Bronchial epithelial cell (primary cell): ENCODE results near the gene NAV3. TPM values are rescaled to one million over a fixed set of nuclear protein-coding genes. Genes with fewer than 3 reads are reported as not detected.

Experiments
- DNase-seq: peaks from one replicate; pipeline ENCODE4 v3.0.0-alpha.2; 2010; ENCODE audit warnings: low read depth
- FAIRE-seq: peaks from 2 replicates; lab custom pipeline; 2011; peaks lifted over from hg19 to GRCh38; lab: Jason Lieb, UNC
- H3K27me3 ChIP-seq: 2 replicates; pipeline ENCODE4 v1.5.1; 2011; ENCODE audit warnings: low read length; ENCODE audit not compliant: control insufficient read depth, insufficient read depth
- H3K36me3 ChIP-seq: 2 replicates; pipeline ENCODE4 v1.5.1; 2011; ENCODE audit warnings: low read length; ENCODE audit not compliant: control insufficient read depth, insufficient read depth
- H3K4me3 ChIP-seq: 2 replicates; pipeline ENCODE4 v1.5.1; 2011; ENCODE audit warnings: mild to moderate bottlenecking, low read depth, low read length, control low read depth
- total RNA-seq: library from RNA; depleted of rRNA; stranded (reverse); fragments of >200 nt; gene quantifications from 2 replicates; pipeline ENCODE4 v1.2.1, GENCODE V29; 2014
- TF ChIP-seq, protein P1 (sequence below): IDR thresholded peaks from 2 replicates; pipeline ENCODE4 v1.5.1; 2011; ENCODE audit warnings: mild to moderate bottlenecking, moderate library complexity, low read length, control low read depth, inconsistent platforms; ENCODE audit not compliant: insufficient read depth, severe bottlenecking

The NAV3 gene
- total RNA-seq, 1 donor from 2014 or later = 1.6 TPM

DNA sequence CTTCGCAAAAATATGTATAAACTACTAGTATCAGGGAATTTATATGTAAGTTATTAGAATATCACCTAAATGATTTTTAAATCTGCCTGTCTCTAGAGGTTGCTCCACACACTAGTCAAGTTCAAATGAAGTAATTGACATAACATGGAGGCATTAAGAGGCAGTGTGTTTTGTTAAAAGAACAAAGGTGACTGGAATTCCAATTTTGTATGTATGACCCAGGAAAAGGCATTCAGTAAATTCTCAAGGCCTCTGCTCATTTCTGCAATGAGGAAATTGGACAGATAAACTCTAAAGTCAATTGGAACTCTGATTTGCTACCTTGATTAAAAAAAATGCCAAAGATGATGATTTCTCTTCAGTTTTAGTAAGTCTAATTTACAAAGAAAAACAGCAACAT lies 117.1 kb downstream of the NAV3 start:
- Histone ChIP-seq H3K27me3 (no peaks in the 10 kb centered on the region), H3K4me3 (no peak overlapping the region), H3K36me3 (no peaks in the 10 kb centered on the region)
- TF ChIP-seq, protein P1, sequence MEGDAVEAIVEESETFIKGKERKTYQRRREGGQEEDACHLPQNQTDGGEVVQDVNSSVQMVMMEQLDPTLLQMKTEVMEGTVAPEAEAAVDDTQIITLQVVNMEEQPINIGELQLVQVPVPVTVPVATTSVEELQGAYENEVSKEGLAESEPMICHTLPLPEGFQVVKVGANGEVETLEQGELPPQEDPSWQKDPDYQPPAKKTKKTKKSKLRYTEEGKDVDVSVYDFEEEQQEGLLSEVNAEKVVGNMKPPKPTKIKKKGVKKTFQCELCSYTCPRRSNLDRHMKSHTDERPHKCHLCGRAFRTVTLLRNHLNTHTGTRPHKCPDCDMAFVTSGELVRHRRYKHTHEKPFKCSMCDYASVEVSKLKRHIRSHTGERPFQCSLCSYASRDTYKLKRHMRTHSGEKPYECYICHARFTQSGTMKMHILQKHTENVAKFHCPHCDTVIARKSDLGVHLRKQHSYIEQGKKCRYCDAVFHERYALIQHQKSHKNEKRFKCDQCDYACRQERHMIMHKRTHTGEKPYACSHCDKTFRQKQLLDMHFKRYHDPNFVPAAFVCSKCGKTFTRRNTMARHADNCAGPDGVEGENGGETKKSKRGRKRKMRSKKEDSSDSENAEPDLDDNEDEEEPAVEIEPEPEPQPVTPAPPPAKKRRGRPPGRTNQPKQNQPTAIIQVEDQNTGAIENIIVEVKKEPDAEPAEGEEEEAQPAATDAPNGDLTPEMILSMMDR = no peak
- FAIRE-seq (no peak), DNase-seq (no peak)

DNA sequence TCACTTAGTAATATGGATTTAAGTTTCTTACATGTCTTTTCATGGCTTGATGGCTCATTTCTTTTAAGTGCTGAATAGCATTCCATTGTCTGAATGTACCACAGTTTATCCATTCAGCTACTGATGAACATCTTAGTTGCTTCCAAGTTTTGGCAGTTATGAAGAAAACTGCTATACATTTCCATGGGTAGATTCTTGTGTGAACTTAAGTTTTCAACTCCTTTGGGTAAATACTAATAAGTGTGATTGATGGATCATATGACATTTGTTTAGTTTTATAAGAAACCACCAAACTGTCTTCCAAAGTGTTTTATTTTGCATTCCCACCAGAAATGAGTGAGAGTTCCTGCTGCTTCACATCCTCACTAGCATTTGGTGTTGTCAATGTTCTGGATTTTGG lies 119.2 kb downstream of the NAV3 start:
- TF ChIP-seq, protein P1 = no peak
- Histone ChIP-seq H3K36me3 (no peaks in the 10 kb centered on the region), H3K27me3 (no peaks in the 10 kb centered on the region), H3K4me3 (no peak overlapping the region)
- no peak for DNase-seq
- no peak for FAIRE-seq

DNA sequence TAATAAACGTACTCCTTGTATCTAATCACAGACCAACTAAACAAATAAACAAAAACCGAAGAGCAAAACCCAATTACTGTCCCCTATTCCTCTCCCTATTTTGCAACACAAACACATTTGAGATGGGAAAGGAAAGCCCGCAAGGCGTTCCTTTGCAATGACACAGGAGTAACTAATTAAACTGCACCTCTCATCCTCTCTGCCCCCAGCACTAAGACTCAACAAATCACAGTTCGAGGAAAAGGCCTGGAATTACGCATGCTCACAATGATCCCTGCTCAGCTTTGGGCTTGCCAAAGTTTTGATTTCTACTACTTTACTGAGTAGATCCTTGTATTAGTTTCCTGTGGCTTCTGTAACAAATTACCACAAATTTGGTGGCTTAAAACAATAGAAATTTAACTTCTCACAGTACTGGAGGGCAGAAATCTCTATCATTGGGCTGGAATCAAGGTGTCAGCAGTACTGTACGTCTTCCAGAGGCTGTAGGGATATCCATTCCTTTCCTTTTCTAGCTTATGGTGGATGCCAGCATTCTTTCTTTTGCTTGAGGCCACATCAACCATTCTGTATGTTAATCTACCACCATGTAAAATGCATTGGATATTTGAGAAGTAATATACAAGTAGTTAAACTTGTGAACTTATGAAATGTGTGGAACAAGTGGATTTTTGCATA lies 123.0 kb downstream of the NAV3 start:
- Histone ChIP-seq H3K36me3 (no peaks in the 10 kb centered on the region), H3K4me3 (no peak overlapping the region), H3K27me3 (no peaks in the 10 kb centered on the region)
- TF ChIP-seq, protein P1 = no peak
- DNase-seq = no peak
- FAIRE-seq = no peak

DNA sequence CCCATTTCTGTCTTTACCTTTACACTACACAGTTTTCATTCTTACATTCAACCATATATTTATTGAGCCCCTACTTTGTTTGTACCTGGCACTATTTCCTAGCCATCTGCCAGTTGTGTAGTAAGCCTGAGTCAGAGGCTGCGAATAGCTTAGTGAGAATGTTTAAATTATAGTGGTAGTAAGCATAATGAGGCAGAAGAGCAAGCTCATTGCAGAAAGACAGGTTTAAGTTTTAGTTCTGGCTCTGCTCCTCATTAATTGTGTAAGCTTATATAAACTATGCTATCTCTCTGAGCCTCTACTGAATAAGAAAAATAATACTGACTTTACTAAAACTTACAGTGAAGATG lies 123.5 kb downstream of the NAV3 start:
- H3K4me3 ChIP-seq = no peak overlapping the region
- no peaks in the 10 kb centered on the region for H3K36me3 ChIP-seq
- no peaks in the 10 kb centered on the region for H3K27me3 ChIP-seq
- DNase-seq = peak; percentile 47
- FAIRE-seq = no peak
- TF ChIP-seq, protein P1 = no peak

DNA sequence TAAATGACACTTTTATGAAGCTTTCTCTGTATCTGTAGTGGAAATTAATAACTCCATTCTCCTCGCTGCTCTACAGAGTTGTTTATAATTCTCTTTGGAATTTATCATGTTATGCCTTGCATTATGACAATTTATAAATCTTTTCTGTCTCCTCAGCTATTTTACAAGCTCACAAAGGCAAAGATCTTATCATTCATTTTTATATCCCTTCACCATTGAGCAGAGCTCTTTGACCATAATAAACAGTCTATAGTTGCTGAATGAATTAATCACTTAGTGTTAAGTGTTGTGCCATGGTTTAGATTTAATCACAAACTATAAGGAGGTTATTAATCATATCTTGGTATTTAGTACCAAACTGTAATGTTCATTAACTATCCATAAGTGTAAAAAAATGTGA lies 126.4 kb downstream of the NAV3 start:
- TF ChIP-seq, protein P1 = no peak
- Histone ChIP-seq H3K36me3 (no peaks in the 10 kb centered on the region), H3K27me3 (no peaks in the 10 kb centered on the region), H3K4me3 (no peak overlapping the region)
- DNase-seq (no peak), FAIRE-seq (no peak)
